ENCODE results near the gene ITPKB.

Gene ITPKB

GRCh38 chr1:226702957-226703831 is 35.9 kb downstream of the ITPKB start:
- peak; percentile 76 to 81 for ATAC-seq

GRCh38 chr1:226702318-226702956 is 36.6 kb downstream of the ITPKB start:
- ATAC-seq = no peak

- ATAC-seq = no peak
Observed at GRCh38 chr1:226700861-226701260, 38.2 kb downstream of the ITPKB start.

GRCh38 chr1:226699166-226699565 is 39.9 kb downstream of the ITPKB start:
- no peak for ATAC-seq

- no peak for ATAC-seq
Observed at GRCh38 chr1:226698659-226699058, 40.4 kb downstream of the ITPKB start.

- no peak for ATAC-seq
Observed at GRCh38 chr1:226697929-226698544, 41.0 kb downstream of the ITPKB start.

GRCh38 chr1:226697151-226697928 is 41.7 kb downstream of the ITPKB start:
- ATAC-seq = peak; percentile 78 to 87

- ATAC-seq = no peak
Observed at GRCh38 chr1:226696547-226696946, 42.5 kb downstream of the ITPKB start.

GRCh38 chr1:226695335-226695900 is 43.7 kb downstream of the ITPKB start:
- ATAC-seq = no peak

GRCh38 chr1:226692823-226693222 is 46.3 kb downstream of the ITPKB start:
- ATAC-seq = no peak

- ATAC-seq = no peak
Observed at GRCh38 chr1:226692051-226692792, 46.9 kb downstream of the ITPKB start.

GRCh38 chr1:226691247-226691646 is 47.8 kb downstream of the ITPKB start:
- ATAC-seq = peak; percentile 65 to 70

- ATAC-seq = peak; percentile 42 to 56
Observed at GRCh38 chr1:226690460-226690982, 48.6 kb downstream of the ITPKB start.

GRCh38 chr1:226688808-226689207 is 50.3 kb downstream of the ITPKB start:
- ATAC-seq = no peak

GRCh38 chr1:226688056-226688748 is 50.9 kb downstream of the ITPKB start:
- peak; percentile 18 to 23 for ATAC-seq

- ATAC-seq = peak in 1 of 2 donors; percentile 25
Observed at GRCh38 chr1:226687426-226687825, 51.7 kb downstream of the ITPKB start.

GRCh38 chr1:226686440-226687425 is 52.3 kb downstream of the ITPKB start:
- ATAC-seq = no peak

- ATAC-seq = no peak
Observed at GRCh38 chr1:226685196-226685820, 53.8 kb downstream of the ITPKB start.

- ATAC-seq = no peak
Observed at GRCh38 chr1:226684026-226684425, 55.1 kb downstream of the ITPKB start.

Measured in activated CD4-positive, CD25-positive, alpha-beta regulatory T cell treated with anti-CD3 and anti-CD28 coated beads, Interleukin-2, amount 50 U/mL, for 24 hours (primary cell).